ENCODE measurements around the gene LGR4.

GRCh38 chr11:27456140-27456794, 16.3 kb downstream of the LGR4 start:
- TF ChIP-seq REST (IDR thresholded peaks at IDR 0.05; ENCODE audit: low read depth, low read length) (no peak), ZBTB33 (IDR thresholded peaks at IDR 0.05) (no peak), NBN (IDR thresholded peaks at IDR 0.05) (no peak), ZNF274 (IDR thresholded peaks at IDR 0.05; ENCODE audit: insufficient read depth, insufficient read length) (no peak)
- TF ChIP-seq, protein P1, sequence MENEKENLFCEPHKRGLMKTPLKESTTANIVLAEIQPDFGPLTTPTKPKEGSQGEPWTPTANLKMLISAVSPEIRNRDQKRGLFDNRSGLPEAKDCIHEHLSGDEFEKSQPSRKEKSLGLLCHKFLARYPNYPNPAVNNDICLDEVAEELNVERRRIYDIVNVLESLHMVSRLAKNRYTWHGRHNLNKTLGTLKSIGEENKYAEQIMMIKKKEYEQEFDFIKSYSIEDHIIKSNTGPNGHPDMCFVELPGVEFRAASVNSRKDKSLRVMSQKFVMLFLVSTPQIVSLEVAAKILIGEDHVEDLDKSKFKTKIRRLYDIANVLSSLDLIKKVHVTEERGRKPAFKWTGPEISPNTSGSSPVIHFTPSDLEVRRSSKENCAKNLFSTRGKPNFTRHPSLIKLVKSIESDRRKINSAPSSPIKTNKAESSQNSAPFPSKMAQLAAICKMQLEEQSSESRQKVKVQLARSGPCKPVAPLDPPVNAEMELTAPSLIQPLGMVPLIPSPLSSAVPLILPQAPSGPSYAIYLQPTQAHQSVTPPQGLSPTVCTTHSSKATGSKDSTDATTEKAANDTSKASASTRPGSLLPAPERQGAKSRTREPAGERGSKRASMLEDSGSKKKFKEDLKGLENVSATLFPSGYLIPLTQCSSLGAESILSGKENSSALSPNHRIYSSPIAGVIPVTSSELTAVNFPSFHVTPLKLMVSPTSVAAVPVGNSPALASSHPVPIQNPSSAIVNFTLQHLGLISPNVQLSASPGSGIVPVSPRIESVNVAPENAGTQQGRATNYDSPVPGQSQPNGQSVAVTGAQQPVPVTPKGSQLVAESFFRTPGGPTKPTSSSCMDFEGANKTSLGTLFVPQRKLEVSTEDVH (IDR thresholded peaks at IDR 0.05; ENCODE audit: low read depth, partially characterized antibody), result no peak

Data from GM12878 (cell line).